IMR-90 (cell line): Measurements from ENCODE around the gene TMTC2. TPM values are rescaled to one million over a fixed set of nuclear protein-coding genes. Genes with fewer than 3 reads are reported as not detected.

Source experiments
- ATAC-seq: fragments of 200-7000 bp; cut with Tn5 transposase; 2 replicates; pipeline ENCODE4 v1.9.1; 2020; ENCODE audit warnings: low read depth, mild to moderate bottlenecking, moderate library complexity
- BruUV-seq: library from RNA; stranded (reverse); fragments of 400-500 nt; replicated peaks from 2 replicates; lab custom pipeline; 2021; lab: Mats Ljungman, UMichigan
- CTCF ChIA-PET: fragments of 300-600 bp; formaldehyde crosslinking; extraction: SDS; loops from one replicate; lab custom pipeline; 2021; ENCODE audit warnings: antibody characterized with exemption; lab: Yijun Ruan, JAX
- POLR2A ChIA-PET: fragments of 300-600 bp; sonication (Branson Sonifier 250); formaldehyde crosslinking; loops from one replicate; lab custom pipeline; 2022; ENCODE audit warnings: antibody characterized with exemption; ENCODE audit not compliant: unreplicated experiment; lab: Charles Lee
- DNase-seq: peaks from one replicate; pipeline ENCODE4 v3.0.0; 2013
- H2AFZ ChIP-seq: replicated peaks from 2 replicates; pipeline ENCODE3; 2013; ENCODE audit warnings: low read length, mild to moderate bottlenecking; ENCODE audit not compliant: poor library complexity
- H2AK5ac ChIP-seq: 2 replicates; pipeline ENCODE4 v1.6.1; 2013; ENCODE audit warnings: low read depth, low read length, inconsistent platforms
- H2AK9ac ChIP-seq: replicated peaks from 2 replicates; pipeline ENCODE3; 2013; ENCODE audit warnings: mild to moderate bottlenecking, low read depth, low read length, moderate library complexity; ENCODE audit not compliant: poor library complexity
- H2BK120ac ChIP-seq: 2 replicates; pipeline ENCODE4 v1.6.1; 2013; ENCODE audit warnings: low read depth, low read length, inconsistent platforms
- H2BK15ac ChIP-seq: 3 replicates; pipeline ENCODE4 v1.6.1; 2013; ENCODE audit warnings: low read depth, low read length, inconsistent platforms
- H2BK20ac ChIP-seq: 2 replicates; pipeline ENCODE4 v1.6.1; 2013; ENCODE audit warnings: low read depth, mild to moderate bottlenecking, inconsistent platforms, low read length, moderate library complexity
- H2BK5ac ChIP-seq: 2 replicates; pipeline ENCODE4 v1.6.1; 2013; ENCODE audit warnings: mild to moderate bottlenecking, low read depth, low read length, inconsistent platforms; ENCODE audit not compliant: poor library complexity, severe bottlenecking
- H3K14ac ChIP-seq: replicated peaks from 2 replicates; pipeline ENCODE4 v1.6.1; 2013; ENCODE audit warnings: low read depth, low read length, inconsistent platforms
- H3K18ac ChIP-seq: 2 replicates; pipeline ENCODE4 v1.6.1; 2013; ENCODE audit warnings: low read depth, low read length, control low read depth
- H3K23ac ChIP-seq: 2 replicates; pipeline ENCODE4 v1.6.1; 2013; ENCODE audit warnings: low read depth, low read length, inconsistent platforms
- H3K27ac ChIP-seq: 2 replicates; pipeline ENCODE4 v1.5.1; 2013; ENCODE audit warnings: mild to moderate bottlenecking, control low read depth, low read length; ENCODE audit not compliant: insufficient read depth
- H3K27me3 ChIP-seq: 2 replicates; pipeline ENCODE4 v1.6.1; 2013; ENCODE audit warnings: low read length; ENCODE audit not compliant: control insufficient read depth, insufficient read depth
- H3K36me3 ChIP-seq: 2 replicates; pipeline ENCODE4 v1.6.1; 2013; ENCODE audit warnings: low read length, mixed read lengths; ENCODE audit not compliant: control insufficient read depth, insufficient read depth
- H3K4ac ChIP-seq: 2 replicates; pipeline ENCODE4 v1.6.1; 2013; ENCODE audit warnings: low read depth, low read length, inconsistent platforms
- H3K4me1 ChIP-seq: 2 replicates; pipeline ENCODE4 v1.6.1; 2013; ENCODE audit warnings: low read length, mixed read lengths; ENCODE audit not compliant: control insufficient read depth, insufficient read depth
- H3K4me2 ChIP-seq: 2 replicates; pipeline ENCODE4 v1.6.1; 2013; ENCODE audit warnings: low read depth, mild to moderate bottlenecking, control low read depth, low read length, moderate library complexity
- H3K4me3 ChIP-seq: 2 replicates; pipeline ENCODE4 v1.5.1; 2013; ENCODE audit warnings: low read depth, mild to moderate bottlenecking, control low read depth, low read length, moderate library complexity; ENCODE audit not compliant: insufficient read depth
- H3K56ac ChIP-seq: 2 replicates; pipeline ENCODE4 v1.6.1; 2013; ENCODE audit warnings: low read length, inconsistent platforms; ENCODE audit not compliant: insufficient read depth; ENCODE audit errors: extremely low read depth
- H3K79me1 ChIP-seq, 2 experiments: 2 replicates each; pipeline ENCODE4 v1.6.1; 2013; ENCODE audit warnings: low read length in 2 of 2, inconsistent platforms in 1 of 2, low read depth in 1 of 2
- H3K9ac ChIP-seq: 2 replicates; pipeline ENCODE4 v1.6.1; 2013; ENCODE audit warnings: low read depth, low read length, control low read depth
- H3K9me1 ChIP-seq: 2 replicates; pipeline ENCODE4 v1.6.1; 2013; ENCODE audit warnings: low read length, inconsistent platforms; ENCODE audit not compliant: insufficient read depth
- H3K9me3 ChIP-seq: 2 replicates; pipeline ENCODE4 v1.6.1; 2013; ENCODE audit warnings: low read length; ENCODE audit not compliant: control insufficient read depth, insufficient read depth
- H4K20me1 ChIP-seq: 2 replicates; pipeline ENCODE4 v1.6.1; 2013; ENCODE audit warnings: low read length, inconsistent platforms; ENCODE audit not compliant: insufficient read depth
- H4K5ac ChIP-seq: 2 replicates; pipeline ENCODE4 v1.6.1; 2013; ENCODE audit warnings: mild to moderate bottlenecking, low read depth, low read length, control low read depth
- H4K8ac ChIP-seq, 2 experiments: 2 replicates each; pipeline ENCODE4 v1.6.1; 2013; ENCODE audit warnings: low read depth in 2 of 2, low read length in 2 of 2, control low read depth in 1 of 2, inconsistent platforms in 1 of 2
- H4K91ac ChIP-seq: 2 replicates; pipeline ENCODE4 v1.6.1; 2013; ENCODE audit warnings: low read depth, low read length, inconsistent platforms; ENCODE audit not compliant: insufficient read depth
- MAFK ChIP-seq: IDR thresholded peaks from 2 replicates; pipeline ENCODE4 v1.6.1; 2012; ENCODE audit warnings: low read depth, low read length, improper control_type of control experiment
- POLR2A ChIP-seq: IDR thresholded peaks from 2 replicates; pipeline ENCODE4 v1.6.1; 2012; ENCODE audit warnings: mild to moderate bottlenecking, low read depth, low read length
- WGBS, 2 experiments: methylation state at CpG; one replicate each; pipeline versions ENCODE4 v1.1.5 to v1.1.7; 2013; ENCODE audit warnings: missing lambda C conversion rate in 2 of 2; ENCODE audit not compliant: insufficient read length in 1 of 2; ENCODE audit errors: extremely low coverage in 2 of 2; 5-methylcytosine and 5-hydroxymethylcytosine counted together
- dilution Hi-C: fragments of 300-500 bp; cut with HindIII; formaldehyde crosslinking; loops from one replicate; pipeline ENCODE4 v1.14.3; 2018; ENCODE audit warnings: low sequenced_read_pairs; ENCODE audit not compliant: unreplicated experiment
- in situ Hi-C: fragments of 300-500 bp; cut with MboI; formaldehyde crosslinking; loops from 3 replicates; pipeline ENCODE4 v1.14.3; 2019; ENCODE audit warnings: low sequenced_read_pairs, inconsistent platforms, mixed read lengths
- intact Hi-C: fragments of 100-400 bp; cut with micrococcal nuclease; formaldehyde crosslinking; loops from 2 replicates; pipeline ENCODE4 v1.10.0; 2022
- polyA plus RNA-seq, 3 experiments: library from polyadenylated mRNA; depleted of rRNA; stranded (reverse); fragments of >200 nt; gene quantifications; 2 replicates each; pipeline ENCODE4 v1.2.3, GENCODE V29; 2012; ENCODE audit warnings: low replicate concordance in 1 of 3
- total RNA-seq: library from RNA; depleted of rRNA; stranded (reverse); fragments of >200 nt; gene quantifications from 2 replicates; pipeline ENCODE4 v1.2.3, GENCODE V29; 2012

The TMTC2 gene
- total and polyA plus RNA-seq, 2 of the 4 experiments (the other 2 are of a cell fraction): 0.56 to 1.4 TPM

GRCh38 chr12:82663893-82664292, 22.8 kb upstream of the TMTC2 start:
- ATAC-seq (no peak), DNase-seq (no peak)
- Histone ChIP-seq H3K56ac (no peak overlapping the region), H3K18ac (no peak overlapping the region), H3K9ac (no peak overlapping the region), H3K4ac (no peak overlapping the region), H2BK20ac (no peak overlapping the region), H4K91ac (no peak overlapping the region), H4K20me1 (no peaks in the 10 kb centered on the region), H3K4me2 (no peak overlapping the region), H3K4me3 (no peak overlapping the region), H2AK5ac (no peak overlapping the region), H3K27me3 (no peaks in the 10 kb centered on the region), H3K9me3 (peaks cover 2% of the 10 kb centered on the region; the same call in 1 of the 2 replicates), H3K23ac (no peak overlapping the region), H4K8ac (no peak overlapping the region), H2AFZ (no peak overlapping the region), H2AK9ac (no peak overlapping the region), H4K5ac (no peak overlapping the region), H3K14ac (no peak overlapping the region), H3K4me1 (no peaks in the 10 kb centered on the region), H2BK120ac (no peak overlapping the region), H2BK15ac (no peak overlapping the region), H3K9me1 (no peaks in the 10 kb centered on the region), H2BK5ac (no peak overlapping the region), H3K36me3 (no peaks in the 10 kb centered on the region), H3K79me1 (no peaks in the 10 kb centered on the region), H3K27ac (no peak overlapping the region)
- TF ChIP-seq POLR2A (no peak), MAFK (no peak)
- dilution Hi-C loops: no loop called here
- ChIA-PET CTCF (no interaction called here), POLR2A (no interaction called here)
- no CpG with 5 or more reads among the region's 7 CpGs for WGBS, 2 experiments
- intact Hi-C loops: no loop called here
- in situ Hi-C loops: no loop called here
- no TSS peak for BruUV-seq
